ENCODE results near the gene FGF22.

FGF22 gene

GRCh38 chr19:640606-641189 is 1.0 kb downstream of the FGF22 start:
- no peak for DNase-seq (ENCODE audit: insufficient read length, low spot score)
- no peak for FAIRE-seq

GRCh38 chr19:641702-642101 is 2.0 kb downstream of the FGF22 start:
- no peak for FAIRE-seq
- DNase-seq (ENCODE audit: insufficient read length, low spot score), result no peak

GRCh38 chr19:642767-643727 is 3.4 kb downstream of the FGF22 start:
- FAIRE-seq, result no peak
- DNase-seq (ENCODE audit: insufficient read length, low spot score), result no peak

GRCh38 chr19:643736-644135 is 4.1 kb downstream of the FGF22 start:
- no peak for DNase-seq (ENCODE audit: insufficient read length, low spot score)
- no peak for FAIRE-seq

GRCh38 chr19:644363-644762 is 4.7 kb downstream of the FGF22 start:
- DNase-seq (ENCODE audit: insufficient read length, low spot score), result no peak
- FAIRE-seq, result no peak

GRCh38 chr19:644789-645188 is 5.1 kb downstream of the FGF22 start:
- no peak for FAIRE-seq

GRCh38 chr19:645912-646778 is 6.5 kb downstream of the FGF22 start:
- DNase-seq (ENCODE audit: insufficient read length, low spot score) (no peak), FAIRE-seq (no peak)

More at GRCh38 chr19:644789-645188, 5.1 kb downstream of the FGF22 start:
- no peak for DNase-seq (ENCODE audit: insufficient read length, low spot score)

GRCh38 chr19:646779-647565 is 7.3 kb downstream of the FGF22 start:
- DNase-seq (ENCODE audit: insufficient read length, low spot score) (no peak), FAIRE-seq (no peak)

GRCh38 chr19:647566-648284 is 8.0 kb downstream of the FGF22 start:
- no peak for FAIRE-seq
- DNase-seq (ENCODE audit: insufficient read length, low spot score), result no peak

GRCh38 chr19:648305-648704 is 8.6 kb downstream of the FGF22 start:
- DNase-seq (ENCODE audit: insufficient read length, low spot score), result no peak
- no peak for FAIRE-seq

- DNase-seq (ENCODE audit: insufficient read length, low spot score) (no peak), FAIRE-seq (no peak)
Observed at GRCh38 chr19:648904-649801, 9.5 kb downstream of the FGF22 start.

- DNase-seq (ENCODE audit: insufficient read length, low spot score), result no peak
- FAIRE-seq, result no peak
Observed at GRCh38 chr19:650121-650520, 10.4 kb downstream of the FGF22 start.

GRCh38 chr19:651114-651818 is 11.6 kb downstream of the FGF22 start:
- FAIRE-seq, result no peak
- DNase-seq (ENCODE audit: insufficient read length, low spot score), result no peak

- no peak for FAIRE-seq
- DNase-seq (ENCODE audit: insufficient read length, low spot score), result no peak
Observed at GRCh38 chr19:651991-652390, 12.3 kb downstream of the FGF22 start.

GRCh38 chr19:652467-653389 is 13.0 kb downstream of the FGF22 start:
- no peak for DNase-seq (ENCODE audit: insufficient read length, low spot score)
- no peak for FAIRE-seq

GRCh38 chr19:653425-653824 is 13.7 kb downstream of the FGF22 start:
- no peak for FAIRE-seq
- DNase-seq (ENCODE audit: insufficient read length, low spot score), result no peak

- DNase-seq (ENCODE audit: insufficient read length, low spot score) (no peak), FAIRE-seq (no peak)
Observed at GRCh38 chr19:655691-656090, 16.0 kb downstream of the FGF22 start.

Measured in GM19239 (cell line).